GM08714 (cell line): Measurements from ENCODE around the gene IL17C.

Experiments
- H3K4me3 ChIP-seq: fragments of 200-500 bp; sonication (Bioruptor generic); 2 replicates; pipeline ENCODE4 v1.5.1; 2014; ENCODE audit warnings: mild to moderate bottlenecking, low read length, inconsistent platforms
- ZNF274 ChIP-seq: IDR thresholded peaks from 2 replicates; pipeline ENCODE4 v1.6.1; 2012; ENCODE audit warnings: mild to moderate bottlenecking, low read depth, low read length

The IL17C gene

GRCh38 chr16:88616736-88617135, 21.6 kb upstream of the IL17C start:
- no peak overlapping the region for H3K4me3 ChIP-seq
- no peak for TF ChIP-seq ZNF274

- H3K4me3 ChIP-seq = no peak overlapping the region
- no peak for TF ChIP-seq ZNF274
These were observed 20.9 kb upstream of the IL17C start for GRCh38 chr16:88617268-88618031.

- TF ChIP-seq ZNF274 = no peak
- H3K4me3 ChIP-seq = no peak overlapping the region
These were observed 20.0 kb upstream of the IL17C start for GRCh38 chr16:88618182-88618955.

GRCh38 chr16:88618956-88619667, 19.3 kb upstream of the IL17C start:
- no peak for TF ChIP-seq ZNF274
- H3K4me3 ChIP-seq = no peak overlapping the region

- no peak overlapping the region for H3K4me3 ChIP-seq
- TF ChIP-seq ZNF274 = no peak
These were observed 18.2 kb upstream of the IL17C start for GRCh38 chr16:88619859-88620815.

- no peak overlapping the region for H3K4me3 ChIP-seq
- no peak for TF ChIP-seq ZNF274
These were observed 16.2 kb upstream of the IL17C start for GRCh38 chr16:88622125-88622524.

GRCh38 chr16:88622866-88623265, 15.5 kb upstream of the IL17C start:
- no peak for TF ChIP-seq ZNF274

GRCh38 chr16:88623858-88624257, 14.5 kb upstream of the IL17C start:
- H3K4me3 ChIP-seq = no peak overlapping the region
- TF ChIP-seq ZNF274 = no peak

More at GRCh38 chr16:88622866-88623265, 15.5 kb upstream of the IL17C start:
- no peak overlapping the region for H3K4me3 ChIP-seq

- TF ChIP-seq ZNF274 = no peak
- H3K4me3 ChIP-seq = no peak overlapping the region
These were observed 13.9 kb upstream of the IL17C start for GRCh38 chr16:88624481-88624880.

- no peak for TF ChIP-seq ZNF274
- H3K4me3 ChIP-seq = no peak overlapping the region
These were observed 13.3 kb upstream of the IL17C start for GRCh38 chr16:88624977-88625576.

GRCh38 chr16:88626646-88627045, 11.7 kb upstream of the IL17C start:
- no peak for TF ChIP-seq ZNF274
- no peak overlapping the region for H3K4me3 ChIP-seq

- no peak for TF ChIP-seq ZNF274
- no peak overlapping the region for H3K4me3 ChIP-seq
These were observed 10.6 kb upstream of the IL17C start for GRCh38 chr16:88627531-88628411.

GRCh38 chr16:88628512-88628974, 9.8 kb upstream of the IL17C start:
- H3K4me3 ChIP-seq = no peak overlapping the region
- TF ChIP-seq ZNF274 = no peak
